T-helper 22 cell (primary cell): ENCODE data around the gene MTNR1B.

Source experiments
- DNase-seq: peaks from one replicate; pipeline ENCODE4 v3.0.0-alpha.2; 2020; ENCODE audit warnings: low read depth

Gene MTNR1B

DNA sequence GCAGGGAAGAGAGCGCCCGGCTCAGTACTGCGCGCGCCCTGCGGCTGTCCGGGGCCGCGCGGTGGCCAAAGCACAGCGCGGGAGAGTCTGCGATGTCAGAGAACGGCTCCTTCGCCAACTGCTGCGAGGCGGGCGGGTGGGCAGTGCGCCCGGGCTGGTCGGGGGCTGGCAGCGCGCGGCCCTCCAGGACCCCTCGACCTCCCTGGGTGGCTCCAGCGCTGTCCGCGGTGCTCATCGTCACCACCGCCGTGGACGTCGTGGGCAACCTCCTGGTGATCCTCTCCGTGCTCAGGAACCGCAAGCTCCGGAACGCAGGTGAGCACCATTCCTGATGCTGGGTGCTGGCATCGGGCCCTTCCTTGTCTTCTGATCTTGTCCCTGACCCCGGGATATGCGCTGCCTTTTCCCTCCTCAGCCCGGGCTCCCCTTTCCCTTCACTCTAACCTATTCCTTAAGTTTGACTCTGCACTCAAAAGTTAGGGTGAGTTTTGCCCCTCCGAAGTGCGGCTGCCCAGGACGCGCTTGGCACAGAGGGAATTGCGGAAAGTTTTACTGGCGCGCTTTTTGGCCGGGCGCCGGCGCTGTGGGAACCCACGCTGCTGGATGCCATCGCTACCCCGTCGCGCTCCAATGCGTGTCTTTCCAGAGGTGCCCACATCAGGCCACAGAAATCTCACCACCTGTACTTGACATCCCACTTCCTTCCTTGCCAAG lies at the start of gene MTNR1B:
TSS of gene MTNR1B (plus strand) at position 18 of the 714 bp plus-strand sequence. CDS start at position 93, 75 bp downstream.
- no peak for DNase-seq

DNA sequence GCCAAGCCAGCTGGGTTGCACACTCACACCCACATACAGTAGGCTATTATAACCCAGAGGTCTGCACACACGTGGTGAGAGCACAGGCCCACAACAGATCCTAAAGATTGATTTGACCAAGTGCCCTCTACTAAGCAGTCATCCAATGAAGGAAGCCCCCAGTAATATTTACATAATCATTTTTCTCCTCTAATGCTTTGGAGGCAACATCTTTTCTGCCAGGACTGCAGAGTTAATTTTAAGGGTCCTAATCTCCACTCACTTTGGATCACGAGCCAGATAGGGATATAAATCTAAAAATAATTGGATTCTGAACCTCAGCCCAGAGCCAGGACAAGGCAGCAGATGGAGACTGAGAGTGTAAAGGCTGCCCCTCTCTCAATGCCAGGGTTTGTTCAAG lies 49.1 kb upstream of the MTNR1B start:
- no peak for DNase-seq

DNA sequence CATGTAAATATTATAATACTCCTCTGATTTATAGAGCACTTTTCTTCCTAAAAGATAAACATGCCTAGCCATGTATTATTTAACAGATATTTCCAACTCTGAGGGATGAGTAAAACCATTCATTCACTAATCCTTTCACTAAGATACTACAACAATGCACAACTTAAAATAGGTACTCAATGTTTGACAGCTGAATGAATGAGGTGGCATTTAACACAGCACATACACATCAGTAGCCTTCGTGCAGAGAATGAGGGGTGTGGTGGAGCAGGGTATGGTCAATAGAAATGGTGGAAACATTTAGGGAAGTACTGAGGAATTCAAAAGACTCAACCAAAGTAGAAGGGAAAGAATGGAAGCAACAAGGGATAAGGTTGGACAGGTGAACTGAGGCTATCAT lies 46.7 kb upstream of the MTNR1B start:
- no peak for DNase-seq

DNA sequence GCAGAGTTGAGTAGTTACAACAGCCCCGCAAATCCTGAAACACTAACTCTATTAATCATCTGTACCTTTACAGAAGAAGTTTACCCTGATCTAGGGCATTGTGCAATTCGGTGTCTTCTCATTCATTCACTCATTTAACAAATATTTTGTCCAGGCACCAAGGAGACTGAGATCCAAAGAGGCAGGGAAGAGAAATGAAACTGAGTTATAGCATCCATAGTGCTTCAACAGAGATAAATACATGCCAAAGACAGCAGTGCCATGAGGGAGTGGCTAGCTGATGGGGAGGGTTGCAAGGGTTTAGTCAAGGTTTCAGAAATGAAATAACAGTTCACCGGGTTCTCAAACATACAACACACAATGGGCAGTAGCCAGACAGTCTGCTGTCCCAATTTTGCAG lies 40.2 kb upstream of the MTNR1B start:
- DNase-seq = no peak

DNA sequence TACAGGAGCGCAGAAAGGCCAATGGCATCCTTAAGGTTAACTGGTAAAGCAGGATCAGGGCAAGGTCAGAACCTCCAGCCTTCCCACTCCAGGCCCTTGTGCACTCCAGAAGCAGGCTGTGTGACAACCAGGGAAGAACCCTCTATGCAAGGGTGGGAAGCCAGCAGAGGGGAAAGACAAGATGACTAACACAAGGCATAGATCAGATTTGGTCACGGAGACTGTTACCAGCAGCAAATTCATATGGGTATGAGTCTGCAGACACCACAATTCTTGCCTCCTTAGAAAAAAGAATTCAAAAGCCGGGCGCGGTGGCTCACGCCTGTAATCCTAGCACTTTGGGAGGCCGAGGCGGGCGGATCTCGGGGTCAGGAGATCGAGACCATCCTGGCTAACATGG lies 39.8 kb upstream of the MTNR1B start:
- no peak for DNase-seq

DNA sequence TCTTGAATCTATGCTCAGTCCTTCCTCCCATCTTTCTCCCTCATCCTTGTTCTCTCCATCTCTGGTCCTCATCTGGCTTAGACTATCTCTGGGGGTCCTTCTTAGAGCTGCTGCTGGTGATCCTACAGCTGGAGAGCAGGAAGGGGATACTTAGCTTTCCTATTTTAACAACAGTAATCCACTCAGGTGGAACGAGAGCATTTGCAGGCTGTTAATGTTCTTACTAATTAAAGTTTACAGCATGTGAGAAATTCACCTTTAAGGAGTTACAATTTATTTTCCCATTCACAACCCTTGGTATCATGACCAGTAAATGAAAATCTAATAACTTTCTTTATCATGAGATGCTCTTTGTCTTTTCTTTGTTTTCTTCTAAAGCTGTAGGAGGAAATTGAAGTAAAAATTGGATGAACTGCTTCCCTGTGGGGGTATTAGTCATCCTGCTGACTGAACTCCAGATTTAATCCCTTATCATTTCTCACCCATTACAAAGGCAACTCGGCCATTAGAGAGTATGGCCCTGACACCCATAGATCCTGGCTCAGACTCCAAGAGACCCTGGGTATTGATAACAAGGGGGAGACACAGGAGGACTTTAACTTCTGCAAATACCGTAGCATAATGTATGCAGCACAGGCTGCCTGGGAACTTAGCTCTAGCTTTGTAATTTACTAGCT lies 37.6 kb upstream of the MTNR1B start:
- DNase-seq = no peak

DNA sequence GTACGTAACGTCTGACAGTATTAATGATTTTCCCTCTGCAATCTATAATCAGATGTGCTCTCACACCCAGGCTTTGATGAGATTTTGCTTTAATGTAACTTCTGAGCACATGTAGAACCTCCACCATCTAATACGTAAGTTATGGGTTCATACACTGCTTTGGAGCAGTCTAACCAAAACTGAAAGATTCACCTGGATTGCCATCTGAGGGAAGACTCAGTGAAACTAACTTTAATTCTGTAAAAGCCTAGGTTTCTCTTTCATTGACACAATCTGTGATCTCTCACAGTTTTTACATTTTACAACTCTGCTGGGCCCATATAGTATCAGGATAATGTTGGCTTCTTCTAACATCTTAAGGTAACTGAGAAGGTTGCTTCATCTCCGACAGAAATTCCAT lies 30.1 kb upstream of the MTNR1B start:
- no peak for DNase-seq

DNA sequence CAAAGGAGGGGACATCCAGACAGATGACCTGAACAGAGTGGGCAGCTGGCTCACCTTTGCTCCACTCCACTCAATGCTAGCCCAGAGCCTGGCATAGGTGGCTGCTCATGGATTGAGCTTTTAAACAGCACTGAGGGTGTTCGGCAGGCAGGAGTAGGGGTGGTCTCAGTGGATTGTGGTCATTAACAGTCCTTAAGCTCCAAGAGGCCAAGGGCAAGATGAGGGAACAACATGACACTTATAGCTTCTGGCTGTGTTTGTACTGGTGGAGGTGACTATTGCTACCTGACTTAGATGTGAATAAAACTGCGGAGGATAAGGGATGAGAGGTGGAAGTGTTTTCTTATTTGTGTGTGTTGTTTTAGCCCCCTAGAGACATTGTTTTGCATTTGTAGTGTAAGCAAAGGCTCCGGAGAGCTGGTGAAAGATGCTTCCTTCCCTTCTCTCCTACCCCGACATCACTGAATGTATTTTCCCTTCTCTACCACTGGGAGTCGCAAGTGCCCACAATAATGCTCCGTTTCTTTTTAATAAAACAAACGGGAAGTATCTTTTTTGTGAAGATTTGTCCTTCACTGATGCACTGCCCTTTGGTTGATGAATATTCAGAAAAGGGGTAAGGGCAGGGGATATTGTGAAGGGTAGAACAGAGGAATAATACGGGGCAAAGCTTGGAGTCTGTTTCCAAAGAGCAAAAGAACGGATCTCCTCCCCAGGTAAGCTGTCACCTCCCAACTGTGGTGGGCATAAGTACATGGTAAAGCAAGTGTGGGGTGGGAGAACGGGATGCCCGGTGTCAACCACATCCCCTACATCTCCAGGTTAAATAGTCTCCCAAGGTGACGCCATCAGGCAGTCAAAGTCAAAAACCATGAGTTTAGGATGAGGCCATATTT lies 27.5 kb upstream of the MTNR1B start:
- DNase-seq = no peak

DNA sequence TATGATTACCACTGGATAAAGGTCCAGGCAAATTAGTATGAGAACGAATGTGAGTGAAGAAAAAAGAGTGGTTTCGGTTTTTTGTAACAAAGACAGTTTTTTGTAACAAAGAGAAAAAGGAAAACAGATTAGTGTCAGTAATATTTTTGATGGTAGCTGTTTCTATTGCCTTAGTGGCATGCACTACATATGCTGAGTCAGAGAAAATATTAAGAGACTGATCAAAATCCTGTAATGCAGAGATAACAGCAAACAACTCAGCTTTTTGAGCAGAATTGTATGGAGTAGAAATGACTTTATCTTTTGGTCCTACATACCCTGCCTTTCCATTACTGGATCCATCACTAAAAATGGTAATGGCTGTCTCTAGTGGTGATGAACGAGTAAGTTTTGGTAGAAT lies 22.7 kb upstream of the MTNR1B start:
- DNase-seq = no peak

DNA sequence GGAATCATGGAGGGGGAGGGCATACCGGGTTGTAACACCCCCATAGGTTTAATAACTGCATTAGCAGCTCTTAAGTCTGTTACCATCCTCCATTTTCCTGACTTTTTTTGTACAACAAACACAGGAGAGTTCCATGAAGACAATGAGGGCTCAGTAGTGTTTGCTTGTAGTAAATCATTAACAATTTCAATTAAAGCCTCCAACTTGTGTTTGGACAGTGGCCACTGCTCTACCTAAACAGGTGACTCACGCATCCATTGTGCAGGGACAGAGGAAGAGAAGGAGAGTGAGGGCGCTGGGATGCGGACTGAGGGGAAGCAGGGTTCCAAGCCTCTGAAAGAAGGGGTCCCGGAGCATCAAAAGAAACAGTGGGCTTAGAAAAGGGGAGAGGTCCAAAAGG lies 21.3 kb upstream of the MTNR1B start:
- DNase-seq = no peak

DNA sequence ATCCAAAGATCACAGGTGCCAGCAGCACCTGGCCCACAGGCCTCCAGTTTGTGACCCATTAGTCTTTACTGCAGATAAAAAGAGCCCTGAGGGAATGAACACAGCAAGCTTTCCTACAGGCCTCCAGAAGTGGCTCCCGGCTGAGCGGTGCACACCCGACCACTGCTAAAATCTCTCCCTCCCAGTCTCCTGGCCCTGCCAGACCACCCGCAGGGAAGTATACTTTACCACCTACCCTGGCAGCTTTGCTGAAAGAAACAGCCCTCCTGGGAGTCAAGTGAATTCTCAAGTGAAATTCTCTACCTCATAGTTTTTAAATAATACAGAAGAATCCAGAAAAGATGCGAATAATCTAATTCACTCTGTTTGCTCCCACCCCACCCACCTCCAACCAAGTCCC lies 15.4 kb upstream of the MTNR1B start:
- no peak for DNase-seq

DNA sequence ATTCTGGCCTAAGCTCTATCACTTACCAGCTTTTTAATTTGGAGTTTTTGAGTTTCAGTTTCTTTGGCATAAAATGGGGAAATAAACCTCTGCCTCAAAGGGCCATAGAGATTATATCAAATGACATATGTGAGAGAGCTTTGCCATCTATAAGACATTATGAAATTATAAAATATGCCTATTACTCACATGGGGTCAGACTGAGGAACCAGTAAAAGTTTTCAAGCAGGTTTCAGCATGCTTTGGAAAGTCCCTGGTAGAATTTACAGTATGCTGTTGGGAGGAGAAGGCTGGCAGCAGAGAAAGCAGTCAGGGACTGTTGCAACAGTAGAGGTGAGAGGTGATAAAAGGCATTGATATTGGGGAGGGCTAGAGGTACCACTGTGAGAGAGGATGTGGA lies 13.6 kb upstream of the MTNR1B start:
- no peak for DNase-seq

DNA sequence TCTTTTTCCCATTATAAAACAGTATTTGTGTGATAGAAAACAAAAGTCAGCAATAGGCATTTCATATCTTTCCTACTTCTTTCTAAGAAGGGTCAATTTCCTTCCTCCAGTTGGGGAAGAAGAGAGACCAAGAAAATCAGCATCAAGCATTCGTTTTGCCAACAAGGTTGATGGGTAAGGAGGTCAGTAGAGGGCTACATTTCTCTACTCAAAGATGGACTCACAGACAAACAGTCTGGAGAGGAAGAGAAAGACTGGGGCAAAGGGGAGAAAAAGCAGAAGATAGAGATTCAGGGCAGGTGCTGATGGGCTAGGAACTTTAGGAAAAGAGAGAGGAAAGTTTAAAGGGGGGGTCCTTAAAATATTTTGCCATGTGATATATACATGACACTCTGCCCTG lies 8.6 kb upstream of the MTNR1B start:
- no peak for DNase-seq

DNA sequence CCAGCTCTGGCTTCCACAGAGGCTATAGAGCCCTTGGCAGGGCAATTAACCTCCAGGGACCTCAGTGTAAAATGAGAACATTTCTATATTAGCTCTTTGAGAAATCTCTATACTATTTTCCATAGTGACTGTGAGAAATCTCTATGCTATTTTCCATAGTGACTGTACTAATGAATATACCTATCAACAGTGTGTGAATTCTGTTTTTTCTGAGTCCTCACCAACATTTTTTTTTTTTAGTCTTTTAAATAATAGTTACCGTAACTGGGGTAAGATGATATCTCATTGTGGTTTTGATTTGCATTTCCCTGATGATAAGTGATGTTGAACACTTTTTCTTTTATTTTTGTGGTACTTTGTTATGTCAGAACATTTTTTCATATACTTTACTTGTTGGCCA lies 7.0 kb upstream of the MTNR1B start:
- no peak for DNase-seq

DNA sequence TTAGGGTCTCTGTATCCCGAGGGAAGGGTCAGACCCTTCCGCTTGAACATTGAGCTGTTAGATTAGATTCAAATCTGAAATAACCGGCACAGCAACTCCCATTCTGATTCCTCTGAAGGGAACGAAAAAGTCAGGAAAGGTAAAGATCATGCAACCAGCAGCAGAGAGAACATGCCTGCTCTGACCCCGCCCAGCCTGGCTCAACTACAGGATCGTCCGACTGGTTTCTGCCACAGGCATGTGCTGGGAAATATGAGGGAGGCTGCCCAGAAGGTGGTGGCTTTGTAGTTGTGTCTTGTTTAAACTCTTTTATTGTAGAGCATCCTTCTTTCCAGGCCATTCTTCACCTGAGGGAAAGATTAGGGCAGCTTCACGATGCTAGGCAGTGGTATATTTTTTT lies 5.0 kb upstream of the MTNR1B start:
- DNase-seq = no peak

DNA sequence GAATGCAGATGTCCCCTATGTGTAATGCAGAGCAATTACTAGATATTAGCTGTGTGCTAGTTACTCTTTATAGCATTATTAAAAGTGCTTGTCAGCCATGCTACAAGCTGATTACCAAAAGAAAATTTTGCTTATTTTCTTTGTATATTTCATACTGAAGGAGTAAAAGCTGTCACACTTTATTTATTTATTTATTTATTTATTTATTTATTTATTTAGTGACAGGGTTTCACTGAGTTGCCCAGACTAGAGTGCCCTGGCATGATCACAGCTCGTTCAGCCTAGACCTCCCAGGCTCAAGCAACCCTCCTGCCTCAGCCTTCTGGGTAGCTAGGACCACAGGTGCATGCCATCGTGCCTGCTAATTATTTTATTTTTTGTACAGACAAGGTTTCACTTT lies 4.3 kb upstream of the MTNR1B start:
- DNase-seq = no peak

DNA sequence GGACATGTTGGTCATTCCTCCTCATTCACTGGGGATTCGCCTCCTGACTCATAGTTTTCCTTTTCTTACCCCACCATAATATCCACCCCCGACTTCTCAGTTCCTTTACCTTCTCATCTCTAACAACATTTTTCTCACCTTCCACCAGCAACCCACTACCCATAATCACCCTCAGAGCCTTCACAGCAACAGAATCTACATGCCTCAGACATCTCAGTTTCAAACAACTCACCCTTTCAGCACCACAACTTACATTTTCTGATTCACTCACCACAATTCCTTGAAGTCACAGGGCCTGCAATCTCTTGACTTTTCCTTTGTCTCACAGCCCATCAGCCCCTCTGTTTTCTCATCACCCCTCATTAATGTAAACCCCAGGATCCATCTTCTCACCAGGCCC lies 2.3 kb upstream of the MTNR1B start:
- no peak for DNase-seq

DNA sequence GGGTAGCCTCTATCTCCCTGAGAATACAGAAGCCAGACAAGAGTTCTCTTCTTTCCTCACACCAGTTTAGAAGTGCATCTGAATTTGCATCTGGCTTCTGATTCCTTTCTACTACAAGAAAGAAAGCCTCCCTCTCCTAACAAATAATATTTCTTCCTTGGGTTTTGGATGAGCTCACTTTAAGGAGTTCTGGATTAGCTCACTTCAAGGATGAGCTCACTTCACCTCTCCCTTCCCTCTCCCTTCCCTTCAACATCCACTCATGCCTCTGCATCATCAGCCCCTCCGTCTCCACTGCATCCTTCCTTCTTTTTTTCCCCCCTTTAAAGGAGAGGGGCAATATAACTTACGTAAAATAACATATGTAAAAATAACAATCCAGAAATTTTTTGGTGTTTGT lies 1.6 kb upstream of the MTNR1B start:
- no peak for DNase-seq

DNA sequence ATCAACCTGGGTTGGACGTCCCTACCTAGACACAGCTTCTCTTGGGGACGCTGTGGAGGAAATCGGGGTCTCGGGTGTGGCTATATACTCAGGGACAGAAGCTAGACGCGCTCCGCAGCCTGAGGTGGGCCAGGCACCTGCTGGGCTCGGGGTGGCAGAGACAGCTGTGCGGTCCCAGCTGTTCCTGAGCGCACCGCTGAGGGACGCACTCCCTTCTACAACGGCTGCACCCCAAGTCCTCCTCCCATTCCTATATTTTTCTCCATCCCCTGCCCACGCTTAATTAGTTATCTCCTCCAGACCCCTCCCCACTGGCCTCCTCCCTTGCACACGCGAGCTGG lies 188 bp upstream of the MTNR1B start:
- DNase-seq = no peak

DNA sequence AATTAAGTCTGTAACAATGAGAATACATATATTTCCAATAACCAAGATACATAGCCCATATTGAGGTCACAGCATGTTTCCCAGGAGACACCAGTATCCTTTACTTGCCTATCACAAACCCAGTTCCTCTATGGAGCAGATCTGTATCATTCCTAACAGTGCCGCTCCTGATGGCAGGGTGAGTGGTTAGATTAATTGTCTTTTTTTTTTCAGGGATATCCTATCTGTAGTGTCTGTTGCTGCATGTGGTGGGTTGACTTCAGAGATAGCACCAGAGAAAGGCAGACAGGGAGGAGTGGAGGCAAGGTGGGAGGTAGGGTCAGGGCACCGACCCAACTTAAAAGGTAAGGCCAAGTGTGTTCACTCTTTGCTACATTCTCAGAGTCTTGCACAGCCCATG lies 2.8 kb downstream of the MTNR1B start:
- no peak for DNase-seq

DNA sequence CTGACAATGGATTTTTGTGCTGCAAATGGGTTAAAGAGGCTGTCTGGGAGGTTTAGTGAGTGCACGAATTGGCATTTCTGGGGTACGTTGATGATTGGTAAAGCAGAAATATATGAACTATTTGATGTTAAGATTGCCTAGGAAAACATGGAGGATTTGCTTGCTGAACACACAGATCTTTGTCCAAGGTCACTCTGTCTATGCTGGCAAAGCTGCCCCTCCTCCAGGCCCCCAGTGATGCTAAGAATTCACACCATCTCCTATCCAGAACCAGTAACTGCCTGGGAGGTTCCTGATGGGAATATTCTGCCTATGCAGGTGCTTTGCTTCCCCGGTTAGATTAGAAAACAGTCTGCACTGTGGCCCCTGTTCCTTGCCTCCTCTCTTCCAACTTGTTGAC lies 5.8 kb downstream of the MTNR1B start:
- no peak for DNase-seq

DNA sequence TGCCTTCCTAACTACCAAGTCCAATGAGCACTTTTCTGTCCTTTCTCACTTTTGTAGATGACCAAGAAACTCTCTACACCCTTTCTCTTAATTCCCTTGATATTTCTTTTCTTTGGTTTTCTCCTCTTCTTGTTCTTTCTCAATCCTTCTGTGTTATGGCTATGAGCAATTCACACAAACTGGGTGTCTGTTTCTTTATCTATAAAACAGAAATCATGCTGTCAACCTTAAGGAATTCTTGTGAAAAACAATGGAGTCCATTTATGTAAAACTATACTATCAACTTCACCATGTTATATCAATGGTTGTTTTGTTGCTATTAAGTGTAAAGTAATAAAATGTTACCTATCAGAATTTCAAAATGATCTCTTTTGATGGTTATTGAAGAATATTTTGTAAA lies 7.2 kb downstream of the MTNR1B start:
- no peak for DNase-seq

DNA sequence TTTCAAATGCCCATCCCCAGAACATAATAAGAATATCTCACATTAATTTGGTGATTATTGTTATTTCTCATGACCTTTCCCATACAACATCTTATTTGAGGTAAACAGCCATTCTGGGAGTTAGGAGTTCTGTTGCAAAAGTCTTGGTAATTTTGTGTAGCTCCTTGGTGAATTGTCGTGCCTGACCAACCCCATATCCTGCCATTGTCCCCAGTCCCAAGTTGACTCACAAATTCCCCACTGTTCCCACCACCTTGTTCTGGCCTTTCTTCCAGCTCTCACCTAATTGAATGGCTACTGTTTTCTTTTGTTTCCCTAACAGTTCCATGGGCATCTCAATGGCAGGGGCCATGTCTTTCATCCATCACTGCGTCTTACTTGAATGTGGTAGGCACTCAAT lies 8.0 kb downstream of the MTNR1B start:
- no peak for DNase-seq
